Activated naive CD8-positive, alpha-beta T cell treated with anti-CD3 and anti-CD28 coated beads, Interleukin-2, amount 50 U/mL, for 24 hours (primary cell): ENCODE results near the gene GPR25.

ENCODE experiments used
- ATAC-seq: fragments of 150-1000 bp; cut with Tn5 transposase; one replicate; pipeline ENCODE4 v1.10.0; 2021
- DNase-seq: peaks from one replicate; pipeline ENCODE4 v3.0.0; 2021
- H3K27ac Mint-ChIP-seq: one replicate; pipeline ENCODE4 v1.8.0; 2021; ENCODE audit warnings: mild to moderate bottlenecking, mixed read lengths
- H3K27me3 Mint-ChIP-seq: one replicate; pipeline ENCODE4 v1.8.0; 2021; ENCODE audit warnings: mixed read lengths
- H3K36me3 Mint-ChIP-seq: one replicate; pipeline ENCODE4 v1.8.0; 2021; ENCODE audit warnings: low read depth, mixed read lengths
- H3K4me1 Mint-ChIP-seq: one replicate; pipeline ENCODE4 v1.8.0; 2021; ENCODE audit warnings: mixed read lengths
- H3K4me3 Mint-ChIP-seq: one replicate; pipeline ENCODE4 v1.8.0; 2021; ENCODE audit warnings: mild to moderate bottlenecking, moderate library complexity, mixed read lengths
- H3K9me3 Mint-ChIP-seq: one replicate; pipeline ENCODE4 v1.8.0; 2021; ENCODE audit warnings: mixed read lengths

Gene GPR25

GRCh38 chr1:200883118-200883517, 10.3 kb downstream of the GPR25 start:
- Mint-ChIP-seq H3K27me3 (peaks cover 13% of the 10 kb centered on the region), H3K4me1 (peaks cover 41% of the 10 kb centered on the region), H3K4me3 (no peak overlapping the region), H3K9me3 (no peaks in the 10 kb centered on the region), H3K36me3 (no peaks in the 10 kb centered on the region), H3K27ac (no peak overlapping the region)
- no peak for ATAC-seq
- DNase-seq: no peak

DNA sequence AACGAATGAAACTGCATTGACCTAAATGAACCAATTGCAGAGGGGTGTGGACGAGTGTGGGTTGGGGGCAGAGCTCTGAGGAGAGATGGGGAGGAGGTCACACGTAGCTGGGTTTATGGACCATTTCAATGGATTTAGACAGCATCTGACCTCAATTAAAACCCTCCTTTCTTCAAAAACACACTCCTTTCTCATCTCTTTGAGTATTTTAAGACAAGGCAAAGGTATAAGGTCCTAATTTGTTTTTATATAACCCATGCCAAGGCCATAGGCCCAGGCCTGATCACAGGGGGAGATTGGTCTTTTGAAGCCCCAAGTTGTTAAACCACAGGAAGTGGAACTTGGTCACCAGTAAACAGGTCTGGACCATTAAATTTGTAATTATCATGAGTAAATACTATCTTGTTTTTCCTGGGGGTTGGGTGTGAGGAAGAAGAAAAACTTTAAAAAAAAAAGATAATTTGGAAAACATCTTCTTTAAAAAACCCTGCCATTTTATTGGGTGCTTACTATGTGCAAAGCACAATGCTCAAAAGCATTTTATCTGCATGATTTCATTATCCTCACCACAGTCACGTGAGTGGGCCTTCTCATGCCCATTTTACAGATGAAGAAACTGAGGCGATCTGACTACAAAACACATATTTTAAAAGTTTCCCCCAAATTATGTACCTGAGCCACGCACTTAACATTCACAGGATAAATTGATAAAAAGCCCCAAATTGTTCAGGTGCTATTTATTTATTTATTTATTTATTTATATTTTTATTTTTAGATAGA, 13.0 kb downstream of the GPR25 start:
- peaks cover 15% of the 10 kb centered on the region for H3K27me3 Mint-ChIP-seq
- ATAC-seq (no peak), DNase-seq (no peak)
- no peaks in the 10 kb centered on the region for H3K9me3 Mint-ChIP-seq
- no peaks in the 10 kb centered on the region for H3K36me3 Mint-ChIP-seq
- no peak overlapping the region for H3K4me3 Mint-ChIP-seq
- H3K27ac Mint-ChIP-seq: peak overlapping the region; percentile 39
- peaks cover 53% of the 10 kb centered on the region for H3K4me1 Mint-ChIP-seq

DNA sequence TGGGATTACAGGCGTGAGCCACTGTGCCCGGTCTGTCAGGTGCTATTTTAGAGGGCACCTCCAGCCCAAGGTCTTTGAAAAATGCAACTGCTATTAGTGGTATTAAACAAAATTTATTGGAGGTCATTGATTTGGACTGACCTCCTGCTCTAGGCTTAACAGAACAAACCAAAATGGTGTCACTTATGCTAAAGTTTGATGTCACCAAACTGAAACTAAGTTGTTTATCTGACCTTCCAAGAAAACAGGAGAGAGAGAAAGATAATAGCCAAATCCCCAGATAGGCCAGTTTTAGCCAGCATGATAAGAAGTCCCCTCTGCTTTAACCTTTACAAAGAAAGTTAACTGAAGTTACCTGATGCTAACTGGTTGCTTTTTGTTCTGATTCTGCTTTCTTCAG, 13.8 kb downstream of the GPR25 start:
- H3K27ac Mint-ChIP-seq: no peak overlapping the region
- no peaks in the 10 kb centered on the region for H3K9me3 Mint-ChIP-seq
- ATAC-seq: no peak
- H3K27me3 Mint-ChIP-seq: peaks cover 19% of the 10 kb centered on the region
- no peak for DNase-seq
- H3K36me3 Mint-ChIP-seq: no peaks in the 10 kb centered on the region
- peaks cover 54% of the 10 kb centered on the region for H3K4me1 Mint-ChIP-seq
- H3K4me3 Mint-ChIP-seq: no peak overlapping the region

GRCh38 chr1:200887036-200887435, 14.3 kb downstream of the GPR25 start:
- H3K4me3 Mint-ChIP-seq: no peak overlapping the region

DNA sequence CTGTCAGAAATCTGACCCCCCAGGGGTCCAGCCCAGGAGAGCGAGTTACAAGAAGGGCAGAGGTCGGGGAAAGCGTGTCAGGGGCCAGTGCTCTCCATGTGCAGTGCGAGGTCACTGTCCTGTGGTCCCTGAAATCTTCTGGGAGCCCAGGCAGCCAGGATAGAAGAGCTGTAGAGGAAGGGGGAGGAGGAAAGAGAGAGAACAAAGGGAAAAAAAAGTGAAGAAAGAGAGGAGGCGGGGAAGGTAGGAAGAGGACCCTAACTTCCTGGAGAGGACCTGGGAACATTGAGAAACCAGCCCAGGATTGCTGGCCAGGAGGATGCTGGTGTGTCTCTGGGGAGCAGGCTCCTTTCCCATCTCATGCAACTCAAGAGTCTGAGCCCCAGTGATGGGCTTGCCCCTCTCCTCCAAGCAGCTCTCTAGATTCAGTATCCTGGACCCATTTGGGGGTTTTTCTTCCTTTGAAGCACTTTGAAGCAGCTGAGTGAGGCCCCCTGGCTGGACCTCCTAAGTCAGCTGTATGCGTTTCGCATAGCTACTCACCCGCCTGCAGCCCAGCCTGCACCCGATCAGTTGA, 15.1 kb downstream of the GPR25 start:
- ATAC-seq (no peak), DNase-seq (no peak)
- no peaks in the 10 kb centered on the region for H3K9me3 Mint-ChIP-seq
- H3K36me3 Mint-ChIP-seq: no peaks in the 10 kb centered on the region
- peak overlapping the region; percentile 12 for H3K4me3 Mint-ChIP-seq
- H3K27me3 Mint-ChIP-seq: peaks cover 32% of the 10 kb centered on the region
- H3K27ac Mint-ChIP-seq: peak overlapping the region; percentile 22
- H3K4me1 Mint-ChIP-seq: peaks cover 62% of the 10 kb centered on the region

More at GRCh38 chr1:200887036-200887435, 14.3 kb downstream of the GPR25 start:
- no peak for DNase-seq
- Mint-ChIP-seq H3K9me3 (no peaks in the 10 kb centered on the region), H3K27ac (no peak overlapping the region), H3K36me3 (no peaks in the 10 kb centered on the region), H3K27me3 (peaks cover 24% of the 10 kb centered on the region), H3K4me1 (peaks cover 57% of the 10 kb centered on the region)
- ATAC-seq: no peak

DNA sequence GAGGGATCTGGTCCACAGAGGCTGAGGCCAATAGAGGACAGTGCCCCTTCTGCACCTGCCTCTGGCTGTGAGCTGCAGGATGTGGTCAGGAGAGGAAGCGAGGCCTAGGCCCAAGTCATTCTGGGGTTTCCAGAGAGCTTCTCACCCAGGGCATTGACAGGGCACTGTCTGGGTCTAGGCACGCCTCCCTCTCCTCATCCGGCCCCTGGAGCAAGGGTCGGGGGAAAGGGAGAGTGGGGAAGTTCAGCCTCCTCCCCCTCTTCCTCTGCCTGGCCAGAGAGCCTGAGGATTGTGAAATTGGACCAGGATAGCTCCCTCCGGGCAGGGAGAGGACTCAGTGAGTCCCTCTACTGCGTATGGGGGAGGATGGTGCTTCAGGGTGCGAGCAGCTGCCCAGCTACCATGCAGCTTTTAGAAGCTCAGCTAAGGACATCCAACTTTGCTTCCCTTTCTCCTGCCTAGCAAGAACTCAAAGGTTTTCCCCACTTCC, 15.6 kb downstream of the GPR25 start:
- DNase-seq (peak; percentile 64), ATAC-seq (peak; percentile 91)
- Mint-ChIP-seq H3K36me3 (no peaks in the 10 kb centered on the region), H3K27ac (peak overlapping the region; percentile 22), H3K27me3 (peaks cover 34% of the 10 kb centered on the region), H3K4me1 (peaks cover 59% of the 10 kb centered on the region), H3K9me3 (no peaks in the 10 kb centered on the region), H3K4me3 (peak overlapping the region; percentile 12)

- no peaks in the 10 kb centered on the region for H3K36me3 Mint-ChIP-seq
- peak; percentile 89 for ATAC-seq
- peak; percentile 38 for DNase-seq
- H3K9me3 Mint-ChIP-seq: no peaks in the 10 kb centered on the region
- no peak overlapping the region for H3K4me3 Mint-ChIP-seq
- peaks cover 43% of the 10 kb centered on the region for H3K27me3 Mint-ChIP-seq
- H3K27ac Mint-ChIP-seq: no peak overlapping the region
- H3K4me1 Mint-ChIP-seq: peaks cover 57% of the 10 kb centered on the region
Measured at GRCh38 chr1:200889571-200889970, 16.8 kb downstream of the GPR25 start.

DNA sequence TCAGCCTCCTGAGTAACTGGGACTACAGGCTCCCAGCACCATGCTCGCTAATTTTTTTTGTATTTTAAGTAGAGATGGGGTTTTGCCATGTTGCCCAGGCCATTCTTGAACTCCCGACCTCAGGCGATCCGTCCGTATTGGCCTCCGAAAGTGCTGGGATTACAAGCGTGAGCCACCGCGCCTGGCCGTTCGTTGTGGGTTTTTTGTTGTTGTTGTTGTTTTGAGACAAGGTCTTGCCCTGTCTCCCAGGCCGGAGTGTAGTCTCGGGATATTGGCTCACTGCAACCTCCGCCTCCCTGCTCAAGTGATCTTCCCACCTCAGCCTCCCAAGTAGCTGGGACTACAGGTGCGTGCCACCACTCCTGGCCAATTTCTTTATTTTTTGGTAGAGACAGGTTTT, 17.2 kb downstream of the GPR25 start:
- Mint-ChIP-seq H3K27ac (no peak overlapping the region), H3K27me3 (peaks cover 43% of the 10 kb centered on the region), H3K4me1 (peaks cover 57% of the 10 kb centered on the region), H3K4me3 (no peak overlapping the region), H3K9me3 (no peaks in the 10 kb centered on the region), H3K36me3 (no peaks in the 10 kb centered on the region)
- DNase-seq (no peak), ATAC-seq (no peak)

DNA sequence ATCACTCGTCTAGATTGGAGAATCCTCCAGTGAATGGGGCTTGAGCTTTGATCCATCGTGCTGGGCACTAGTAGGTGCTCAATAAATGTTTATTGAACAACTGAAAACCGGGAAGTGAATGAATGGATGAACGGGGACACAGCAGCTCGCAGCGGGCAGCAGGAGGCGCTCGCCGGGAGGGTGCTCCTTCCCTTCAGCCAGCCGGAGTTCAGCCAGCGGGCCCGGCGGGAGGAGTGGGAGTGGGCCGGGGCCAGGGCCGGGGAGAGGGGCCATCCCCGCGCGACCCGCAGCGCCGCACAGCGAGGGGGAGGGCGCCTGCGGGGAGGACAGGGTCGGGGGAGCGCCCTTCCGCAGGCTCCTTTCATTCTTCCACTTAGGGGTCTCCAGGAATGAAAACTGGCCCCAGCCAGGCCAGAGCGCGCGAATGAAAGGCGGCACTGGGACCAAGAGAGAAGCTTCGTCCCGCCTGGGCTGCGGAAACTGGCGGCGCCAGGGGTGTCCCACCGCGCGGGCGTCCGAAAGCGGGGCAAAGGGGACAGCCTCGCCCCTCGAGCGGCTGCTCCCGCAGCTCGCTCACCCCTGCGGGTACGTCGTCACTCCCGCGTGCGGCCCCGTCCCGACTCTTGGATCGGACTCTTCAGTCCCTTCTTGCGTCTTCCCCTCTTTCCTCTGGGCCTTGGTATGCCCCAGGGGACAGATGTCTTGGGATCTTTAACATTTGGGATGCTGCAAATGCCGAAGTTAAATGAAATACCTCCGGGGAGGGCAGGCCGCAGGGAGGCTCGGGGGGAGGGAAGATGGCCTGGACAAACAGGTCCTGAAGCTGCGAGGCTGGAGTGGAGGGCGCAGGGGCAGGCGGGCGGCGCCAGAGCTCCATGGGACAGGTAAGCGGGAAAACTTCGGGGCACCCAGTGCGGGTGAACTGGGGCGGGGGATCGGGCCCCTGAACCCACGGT, 18.3 kb downstream of the GPR25 start:
- Mint-ChIP-seq H3K27me3 (peaks cover 43% of the 10 kb centered on the region), H3K36me3 (no peaks in the 10 kb centered on the region), H3K9me3 (no peaks in the 10 kb centered on the region), H3K4me3 (peak overlapping the region; percentile 51), H3K27ac (no peak overlapping the region), H3K4me1 (peaks cover 52% of the 10 kb centered on the region)
- no peak for ATAC-seq
- peak; percentile 20 for DNase-seq

- Mint-ChIP-seq H3K4me1 (peaks cover 51% of the 10 kb centered on the region), H3K4me3 (no peak overlapping the region), H3K9me3 (no peaks in the 10 kb centered on the region), H3K27me3 (peaks cover 43% of the 10 kb centered on the region), H3K36me3 (no peaks in the 10 kb centered on the region), H3K27ac (no peak overlapping the region)
- ATAC-seq (no peak), DNase-seq (no peak)
Measured at GRCh38 chr1:200891774-200892157, 19.0 kb downstream of the GPR25 start.

- ATAC-seq (no peak), DNase-seq (no peak)
- H3K9me3 Mint-ChIP-seq: no peaks in the 10 kb centered on the region
- H3K4me3 Mint-ChIP-seq: no peak overlapping the region
- peaks cover 46% of the 10 kb centered on the region for H3K4me1 Mint-ChIP-seq
- no peak overlapping the region for H3K27ac Mint-ChIP-seq
- no peaks in the 10 kb centered on the region for H3K36me3 Mint-ChIP-seq
- peaks cover 43% of the 10 kb centered on the region for H3K27me3 Mint-ChIP-seq
Measured at GRCh38 chr1:200892546-200892945, 19.8 kb downstream of the GPR25 start.

GRCh38 chr1:200892958-200893357, 20.2 kb downstream of the GPR25 start:
- Mint-ChIP-seq H3K4me3 (no peak overlapping the region), H3K36me3 (no peaks in the 10 kb centered on the region), H3K4me1 (peaks cover 42% of the 10 kb centered on the region), H3K9me3 (no peaks in the 10 kb centered on the region), H3K27ac (no peak overlapping the region), H3K27me3 (peaks cover 46% of the 10 kb centered on the region)
- DNase-seq: no peak
- no peak for ATAC-seq

- no peak overlapping the region for H3K27ac Mint-ChIP-seq
- no peaks in the 10 kb centered on the region for H3K9me3 Mint-ChIP-seq
- no peaks in the 10 kb centered on the region for H3K36me3 Mint-ChIP-seq
- H3K4me1 Mint-ChIP-seq: peaks cover 37% of the 10 kb centered on the region
- no peak overlapping the region for H3K4me3 Mint-ChIP-seq
- no peak for DNase-seq
- ATAC-seq: no peak
- H3K27me3 Mint-ChIP-seq: peaks cover 50% of the 10 kb centered on the region
Measured at GRCh38 chr1:200893411-200893901, 20.7 kb downstream of the GPR25 start.

DNA sequence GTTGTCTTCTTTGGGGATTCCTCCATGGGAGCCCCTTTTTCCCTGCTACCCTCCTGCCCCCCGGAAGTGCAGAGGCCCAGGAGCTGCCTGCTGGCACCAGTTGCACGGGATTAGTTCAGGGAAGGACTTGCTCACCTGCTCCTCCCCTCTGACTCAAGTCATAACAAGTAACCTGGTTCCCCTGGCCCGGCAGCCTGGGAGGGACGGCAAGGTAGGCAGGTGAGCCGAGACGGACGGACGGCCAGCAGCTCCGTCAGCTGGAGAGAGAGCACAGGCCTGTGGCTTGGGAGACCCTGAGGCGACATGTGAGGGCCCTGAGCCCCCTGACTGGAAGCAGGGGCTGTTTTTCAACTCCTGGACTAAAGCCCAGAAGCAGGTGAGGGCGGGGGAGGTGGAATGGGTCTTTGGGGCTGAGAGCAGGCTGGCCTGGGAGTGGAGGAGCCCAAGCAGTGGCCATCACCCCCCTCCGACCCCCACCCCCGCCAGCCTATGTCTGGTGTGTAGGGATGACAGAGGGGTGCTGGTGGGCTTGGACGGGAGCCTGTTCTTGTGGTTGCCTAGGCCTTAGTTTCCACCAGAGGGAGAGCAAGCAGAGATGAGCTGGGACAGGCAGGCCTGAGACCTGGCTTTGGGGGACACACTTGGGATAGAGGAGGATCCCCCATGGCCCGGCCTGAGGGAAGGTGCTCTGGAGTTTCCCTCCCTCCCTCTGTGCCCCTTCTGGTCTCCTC, 22.1 kb downstream of the GPR25 start, which contains the start of gene INAVA:
TSS of gene INAVA (plus strand) at position 189 of the 731 bp plus-strand sequence. CDS start 3,501 bp downstream, outside the sequence.
- no peak within 1 kb of the TSS for H3K4me3 Mint-ChIP-seq
- DNase-seq (no peak), ATAC-seq (no peak)
- no peaks in the 10 kb centered on the region for H3K9me3 Mint-ChIP-seq
- H3K27ac Mint-ChIP-seq: no peak within 1 kb of the TSS
- no peaks in the 10 kb centered on the region for H3K36me3 Mint-ChIP-seq
- H3K27me3 Mint-ChIP-seq: peaks cover 49% of the 10 kb centered on the region
- H3K4me1 Mint-ChIP-seq: peaks cover 22% of the 10 kb centered on the region
